Measurements from ENCODE around the gene LRRC8D.
"Not testable (repeated sequence)": the region's sequence is repeated elsewhere in the genome, so short reads cannot be mapped to it uniquely, and the experiment has no call there.

LRRC8D gene

DNA sequence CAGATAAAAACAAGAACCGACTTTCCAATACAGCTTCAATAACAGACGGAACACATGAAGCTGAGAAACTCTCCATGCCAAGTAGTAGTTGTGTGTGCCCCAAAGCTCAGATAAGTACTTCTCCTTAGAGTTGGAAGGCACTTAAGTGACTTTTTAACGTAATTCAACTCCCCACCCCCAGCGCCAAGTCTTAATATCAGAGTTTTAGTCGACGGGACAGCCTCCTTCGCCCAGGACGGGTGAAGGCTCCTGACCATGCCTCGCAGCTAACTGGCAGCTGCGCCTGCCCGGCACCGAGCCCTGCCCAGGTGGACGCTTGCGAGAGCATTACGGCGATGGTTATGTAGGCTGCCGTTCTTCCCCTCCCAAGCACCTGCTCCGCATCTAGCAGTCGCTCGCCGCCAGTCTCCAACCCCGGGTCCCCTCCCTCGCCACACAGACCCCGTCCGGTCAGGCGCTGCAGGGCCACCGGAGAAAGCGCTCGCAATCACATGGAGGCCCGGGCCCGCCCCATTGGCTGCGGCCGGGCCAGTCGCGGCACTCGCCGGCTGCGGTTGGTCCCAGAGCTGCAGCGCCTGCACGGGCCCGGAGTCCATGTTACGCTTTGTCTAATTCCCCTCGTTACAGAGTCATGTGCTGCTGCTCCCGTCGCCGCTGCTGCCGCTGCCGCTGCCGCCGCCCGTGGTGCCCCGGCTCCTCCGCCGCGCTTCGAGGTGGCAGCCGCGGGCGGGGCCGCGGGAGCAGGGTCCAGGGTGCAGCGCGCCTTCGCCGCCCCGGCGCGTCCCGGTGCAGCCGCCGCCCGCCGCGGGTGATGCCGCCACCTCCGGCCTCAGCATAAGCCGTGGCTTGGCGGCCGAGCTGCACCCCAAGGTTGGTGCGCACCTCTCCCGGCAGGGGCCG is at the start of gene LRRC8D:
Gene LRRC8D, plus strand, starts transcription at position 611 of the 900 bp plus-strand sequence. CDS start 112,037 bp downstream, outside the sequence.
- peak; percentile 75 for DNase-seq

DNA sequence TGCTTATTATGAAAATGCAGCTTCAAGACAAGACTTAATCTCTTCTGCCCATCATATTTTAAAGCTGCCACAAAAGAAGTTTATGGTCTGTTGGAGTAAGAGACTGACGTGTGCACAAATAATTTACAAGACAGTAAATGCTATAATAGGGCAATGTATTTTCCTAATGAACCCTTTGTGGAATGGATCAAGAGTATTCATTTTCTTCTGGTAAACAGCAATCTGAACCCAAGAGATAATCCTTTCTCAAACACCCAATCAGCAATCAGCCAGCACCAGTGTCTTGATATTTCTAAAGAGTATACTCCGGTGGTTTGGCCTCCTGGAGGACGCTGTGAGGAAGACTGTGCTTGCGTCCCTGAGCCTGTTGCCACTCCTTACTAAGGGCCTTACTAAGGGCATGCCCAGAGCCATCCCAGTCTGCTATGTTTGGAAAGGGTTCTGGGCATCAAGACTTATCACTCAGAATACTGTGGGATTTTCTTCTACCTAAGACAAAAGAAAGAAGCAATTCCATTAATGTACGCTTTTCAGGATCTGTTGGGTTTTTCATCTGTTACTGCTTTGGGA is 48.8 kb upstream of the LRRC8D start:
- no peak for DNase-seq

DNA sequence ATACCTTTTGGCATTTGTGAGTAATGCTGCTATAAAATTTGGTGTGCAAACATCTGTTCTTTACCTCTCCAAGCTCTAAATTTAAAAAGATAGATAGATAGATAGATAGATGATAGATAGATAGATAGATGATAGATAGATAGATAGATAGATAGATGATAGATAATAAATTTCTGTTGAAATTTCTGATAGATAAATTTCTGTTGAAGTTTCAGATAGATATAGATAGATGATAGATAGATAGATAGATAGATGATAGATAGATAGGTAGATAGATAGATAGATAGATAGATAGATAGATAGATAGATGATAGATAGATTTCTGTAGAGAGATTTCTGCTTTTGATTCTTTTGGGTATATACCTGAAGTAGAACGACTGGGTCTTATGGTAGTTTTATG is 44.7 kb upstream of the LRRC8D start:
- not testable (repeated sequence) for DNase-seq

DNA sequence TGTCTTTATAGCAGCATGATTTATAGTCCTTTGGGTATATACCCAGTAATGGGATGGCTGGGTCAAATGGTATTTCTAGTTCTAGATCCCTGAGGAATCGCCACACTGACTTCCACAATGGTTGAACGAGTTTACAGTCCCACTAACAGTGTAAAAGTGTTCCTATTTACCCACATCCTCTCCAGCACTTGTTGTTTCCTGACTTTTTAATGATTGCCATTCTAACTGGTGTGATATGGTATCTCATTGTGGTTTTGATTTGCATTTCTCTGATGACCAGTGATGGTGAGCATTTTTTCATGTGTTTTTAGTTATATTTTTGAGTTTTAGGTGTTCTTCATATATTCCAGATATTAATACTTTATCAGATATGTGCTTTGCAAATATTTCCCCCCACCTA is 43.6 kb upstream of the LRRC8D start:
- DNase-seq: not testable (repeated sequence)

DNA sequence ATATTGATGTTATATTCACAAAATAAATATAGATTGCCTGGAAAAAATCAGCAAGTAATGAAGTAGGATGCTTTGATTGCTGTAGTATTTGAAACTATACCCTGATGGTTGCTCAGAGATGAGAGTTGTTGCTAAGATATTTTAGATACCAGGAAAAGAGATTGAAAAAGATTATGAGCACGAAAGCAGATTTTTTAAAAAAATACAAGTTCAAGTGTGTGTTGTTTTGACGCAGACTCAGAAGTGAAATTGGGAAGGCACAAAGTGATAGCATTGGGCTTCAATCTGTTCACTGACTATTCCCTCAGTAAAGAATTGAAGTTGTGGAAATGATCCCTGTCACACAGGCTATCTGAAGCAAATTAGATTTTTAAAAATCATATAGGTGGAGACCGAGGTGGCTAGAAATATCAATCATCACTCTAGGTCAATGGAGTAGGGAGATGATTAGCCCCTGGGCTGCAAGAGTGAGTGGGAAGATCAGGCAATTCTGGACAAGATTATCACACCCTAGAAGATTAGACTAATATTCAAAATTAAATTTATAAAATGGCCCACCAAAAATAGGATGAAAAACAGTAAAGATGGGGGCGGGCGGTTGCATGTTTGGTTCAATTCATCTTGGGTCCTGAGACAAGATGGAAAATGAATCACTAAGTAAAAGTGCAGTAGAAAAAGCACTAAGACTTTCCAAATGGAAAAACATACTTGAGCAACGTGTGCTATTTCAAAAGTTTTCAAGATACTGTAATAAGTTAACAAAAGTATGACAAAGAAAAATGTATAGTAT is 41.5 kb upstream of the LRRC8D start:
- no peak for DNase-seq

DNA sequence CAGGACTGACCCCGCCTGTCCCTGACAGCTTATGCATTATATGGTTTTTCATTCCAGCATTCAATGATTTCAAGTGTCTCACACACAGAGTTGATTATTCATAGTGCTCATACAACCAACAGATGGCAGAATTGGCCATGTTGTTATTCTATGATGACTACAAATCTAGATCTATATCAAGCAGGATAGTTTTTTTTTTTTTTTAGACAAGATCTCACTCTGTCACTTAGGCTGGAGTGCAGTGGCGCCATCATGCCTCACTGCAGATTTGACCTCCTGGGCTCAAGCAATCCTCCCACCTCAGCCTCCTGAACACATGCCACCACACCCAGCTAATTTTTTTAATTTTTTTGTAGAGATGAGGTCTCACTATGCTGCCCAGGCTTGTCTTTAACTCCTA is 40.1 kb upstream of the LRRC8D start:
- DNase-seq: peak; percentile 53

DNA sequence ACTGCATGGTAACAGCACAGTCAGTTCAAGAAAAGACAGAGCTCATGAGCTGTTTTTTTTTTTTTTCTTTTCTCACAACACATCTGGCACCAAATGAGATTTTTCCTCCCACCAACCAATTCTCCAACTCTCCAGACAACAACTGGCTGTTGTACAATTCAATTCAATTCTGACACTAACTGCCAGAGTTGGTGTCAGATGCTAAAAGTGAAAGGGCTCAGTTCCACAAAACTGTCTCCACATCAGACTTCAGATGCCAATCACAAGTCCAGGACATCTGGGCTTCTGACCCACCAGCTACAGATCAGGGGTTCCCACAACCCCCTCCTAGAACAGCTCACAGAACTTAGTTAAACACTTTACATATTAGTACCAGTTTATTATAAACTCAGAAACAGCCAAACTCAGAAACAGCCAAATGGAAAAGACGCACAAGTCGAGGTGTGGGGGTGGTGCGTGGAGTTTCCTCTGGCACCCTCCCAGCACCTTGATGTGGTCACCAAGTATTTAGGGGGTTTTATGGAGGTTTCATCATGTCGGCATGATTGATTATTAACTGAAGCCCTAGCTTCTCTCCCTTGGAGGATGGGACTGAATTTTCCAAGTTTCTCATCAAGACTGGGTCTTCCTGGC is 39.2 kb upstream of the LRRC8D start:
- DNase-seq: peak; percentile 55

DNA sequence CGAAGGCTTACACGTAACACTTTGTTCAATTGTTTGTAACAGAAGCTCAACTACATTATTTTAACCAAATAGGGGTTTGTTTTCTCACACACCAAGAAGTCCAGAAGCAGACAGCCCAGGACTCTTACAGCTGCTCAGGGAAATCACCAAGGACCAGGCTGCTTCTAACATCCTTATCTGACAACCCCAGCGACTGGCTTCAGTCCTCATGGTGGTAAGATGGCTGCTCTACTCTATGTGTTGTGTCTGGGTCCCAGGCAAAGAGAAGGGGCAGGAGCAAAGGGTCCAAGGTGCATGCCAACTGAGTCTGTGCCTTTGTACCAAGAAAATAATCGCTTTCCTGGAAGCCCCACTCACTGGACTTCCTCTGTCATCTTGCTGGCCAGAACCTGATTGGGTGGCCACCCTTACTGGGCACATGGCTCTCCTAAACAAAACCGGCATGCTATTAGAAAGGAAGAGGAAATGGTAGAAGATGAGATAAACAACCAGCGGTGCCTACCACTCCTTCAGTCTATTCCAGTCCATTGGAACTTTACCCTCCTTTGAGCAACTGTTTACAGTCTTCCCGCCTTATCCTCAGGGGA is 34.1 kb upstream of the LRRC8D start:
- DNase-seq: no peak

DNA sequence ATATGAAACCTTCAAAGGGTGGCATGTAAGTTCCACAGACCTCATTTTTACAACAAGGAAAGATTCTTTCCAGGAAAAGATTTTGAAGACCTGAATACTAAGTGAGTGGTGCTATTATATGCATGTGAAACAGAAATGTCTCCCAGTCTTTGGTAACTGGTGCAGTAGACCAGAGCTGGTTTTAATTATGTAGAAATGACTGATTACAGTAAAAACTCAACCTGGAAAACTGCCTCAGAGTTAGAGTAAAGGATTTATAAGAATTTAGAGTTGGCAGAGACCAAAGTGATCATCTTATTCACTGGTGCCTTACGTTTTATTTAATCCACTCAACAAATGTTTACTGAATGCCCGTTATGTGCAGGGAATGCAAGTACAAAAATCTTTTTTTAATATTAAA is 30.2 kb upstream of the LRRC8D start:
- DNase-seq: no peak

DNA sequence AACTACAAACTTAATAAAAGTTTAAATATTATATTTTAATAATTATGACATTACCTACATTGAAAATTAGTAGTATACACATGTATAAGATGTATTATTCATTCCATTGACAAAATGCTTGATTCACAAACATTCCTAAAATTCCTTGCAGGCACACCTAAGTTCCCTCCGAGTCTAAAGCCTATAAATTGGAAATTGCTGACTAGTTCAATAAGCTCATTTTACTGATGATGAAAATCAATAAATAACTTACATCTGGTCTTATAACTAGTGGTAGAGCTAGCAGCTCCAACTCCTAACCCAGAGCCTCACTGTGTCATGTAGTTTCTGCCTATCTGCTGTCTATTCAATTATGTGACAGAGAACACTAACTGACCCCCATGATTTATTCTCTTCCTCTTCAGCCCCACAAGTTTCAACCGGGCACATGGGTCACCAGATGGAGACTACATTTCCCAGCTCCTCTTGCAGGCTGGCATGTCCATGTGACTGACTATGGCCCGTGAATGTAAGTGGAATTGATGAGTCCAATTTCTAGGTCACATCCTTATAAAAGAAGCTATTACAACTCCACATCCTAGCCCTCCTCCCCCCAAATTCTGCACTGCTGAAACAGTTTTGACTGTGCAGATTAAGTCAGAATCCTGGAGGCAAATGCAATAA is 29.6 kb upstream of the LRRC8D start:
- DNase-seq: no peak

DNA sequence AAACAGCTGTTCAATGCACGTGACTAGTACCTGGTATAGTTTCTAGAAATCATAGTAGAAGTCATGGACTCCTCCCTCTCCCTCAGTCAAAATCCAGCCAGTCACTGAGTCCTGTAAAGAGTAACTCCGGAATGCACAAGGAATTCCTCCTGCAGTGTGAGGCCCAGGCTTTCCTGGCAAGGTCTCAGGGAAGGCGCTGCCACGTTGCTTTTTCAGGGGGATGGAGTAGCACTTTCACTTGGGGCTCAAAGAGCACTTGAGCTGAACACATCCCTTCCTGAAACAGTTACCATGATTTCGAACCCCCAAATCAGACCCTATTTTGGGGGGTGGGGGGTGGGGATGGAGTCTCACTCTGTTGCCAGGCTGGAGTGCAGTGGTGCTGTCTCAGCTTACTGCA is 26.4 kb upstream of the LRRC8D start:
- DNase-seq: no peak

DNA sequence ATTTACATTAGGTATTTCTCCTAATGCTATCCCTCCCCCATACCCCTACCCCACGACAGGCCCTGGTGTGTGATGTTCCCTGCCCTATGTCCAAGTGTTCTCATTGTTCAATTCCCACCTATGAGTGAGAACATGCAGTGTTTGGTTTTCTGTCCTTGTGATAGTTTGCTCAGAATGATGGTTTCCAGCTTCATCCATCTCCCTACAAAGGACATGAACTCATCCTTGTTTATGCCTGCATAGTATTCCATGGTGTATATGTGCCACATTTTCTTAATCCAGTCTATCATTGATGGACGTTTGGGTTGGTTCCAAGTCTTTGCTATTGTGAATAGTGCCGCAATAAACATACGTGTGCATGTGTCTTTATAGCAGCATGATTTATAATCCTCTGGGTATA is 25.3 kb upstream of the LRRC8D start:
- DNase-seq: not testable (repeated sequence)

DNA sequence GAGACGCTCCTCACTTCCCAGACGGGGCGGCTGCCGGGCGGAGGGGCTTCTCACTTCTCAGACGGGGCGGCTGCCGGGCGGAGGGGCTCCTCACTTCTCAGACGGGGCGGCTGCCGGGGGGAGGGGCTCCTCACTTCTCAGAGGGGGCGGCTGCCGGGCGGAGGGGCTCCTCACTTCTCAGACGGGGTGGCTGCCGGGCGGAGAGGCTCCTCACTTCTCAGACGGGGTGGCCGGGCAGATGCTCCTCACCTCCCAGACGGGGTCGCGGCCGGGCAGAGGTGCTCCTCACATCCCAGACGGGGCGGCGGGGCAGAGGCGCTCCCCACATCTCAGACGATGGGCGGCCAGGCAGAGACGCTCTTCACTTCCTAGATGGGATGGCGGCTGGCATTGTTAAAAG is 23.0 kb upstream of the LRRC8D start:
- DNase-seq: not testable (repeated sequence)

DNA sequence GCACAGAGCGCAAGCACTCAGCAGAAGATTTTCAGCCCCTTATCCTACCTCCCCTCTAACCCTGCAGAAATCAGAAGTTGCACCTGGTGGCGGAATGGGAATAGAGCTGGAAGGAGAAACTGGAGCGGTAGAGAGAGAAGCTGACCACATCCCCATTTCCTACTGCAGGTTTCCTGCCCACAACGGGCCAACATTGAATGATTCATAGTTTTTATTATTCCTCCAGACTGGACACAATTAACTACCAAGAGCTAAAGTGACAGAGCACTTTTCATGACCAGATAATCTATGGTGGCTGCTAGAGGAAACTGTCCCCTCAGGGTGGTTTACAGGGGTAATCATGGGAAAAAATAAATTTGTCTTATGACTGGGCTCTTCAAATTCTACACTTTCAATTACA is 21.3 kb upstream of the LRRC8D start:
- DNase-seq: no peak

DNA sequence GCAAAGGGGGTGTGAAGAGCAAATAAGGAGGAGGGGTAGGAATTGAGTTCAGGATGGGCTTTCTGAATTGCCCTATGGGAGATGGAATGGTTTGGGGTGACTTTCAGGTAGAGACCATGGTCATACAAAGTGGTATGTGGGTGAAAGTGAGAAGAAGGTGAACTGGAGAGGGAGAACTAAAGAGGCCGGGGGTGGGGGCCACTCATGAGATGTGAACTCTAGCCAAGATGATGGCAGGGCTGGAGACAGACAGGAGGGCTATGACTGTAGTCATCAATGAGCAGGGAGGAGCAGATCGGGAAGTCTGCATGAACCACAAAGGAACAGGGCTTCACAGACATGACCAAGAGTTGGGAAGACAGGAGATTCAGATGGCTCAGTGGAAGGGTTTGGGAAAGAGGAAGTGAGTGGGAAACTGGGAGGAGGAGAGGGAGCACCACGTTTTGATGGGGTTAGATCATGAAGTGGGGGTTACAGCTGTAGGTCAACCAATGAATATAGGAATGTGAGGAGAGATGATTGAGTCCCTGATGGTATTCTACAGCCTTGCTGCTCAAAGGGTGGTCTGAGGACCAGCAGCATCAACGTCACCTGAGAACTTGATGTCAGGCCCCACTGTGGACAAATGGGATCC is 20.7 kb upstream of the LRRC8D start:
- DNase-seq: no peak

DNA sequence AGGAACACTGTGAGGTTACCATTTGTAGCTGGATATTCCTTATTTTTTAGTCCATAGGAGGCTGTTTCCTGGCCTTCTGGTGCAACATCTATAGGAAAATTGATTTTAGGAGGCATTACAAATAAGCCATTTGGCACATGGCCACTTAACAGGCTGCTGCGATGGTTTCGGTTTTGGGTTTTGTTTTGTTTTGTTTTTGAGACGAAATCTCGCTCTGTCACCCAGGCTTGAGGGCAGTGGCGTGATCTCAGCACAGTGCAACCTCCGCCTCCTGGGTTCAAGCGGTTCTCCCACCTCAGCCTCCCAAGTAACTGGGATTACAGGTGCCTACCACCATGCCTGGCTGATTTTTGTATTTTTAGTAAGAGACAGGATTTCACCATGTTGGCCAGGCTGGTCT is 20.1 kb upstream of the LRRC8D start:
- no peak for DNase-seq

DNA sequence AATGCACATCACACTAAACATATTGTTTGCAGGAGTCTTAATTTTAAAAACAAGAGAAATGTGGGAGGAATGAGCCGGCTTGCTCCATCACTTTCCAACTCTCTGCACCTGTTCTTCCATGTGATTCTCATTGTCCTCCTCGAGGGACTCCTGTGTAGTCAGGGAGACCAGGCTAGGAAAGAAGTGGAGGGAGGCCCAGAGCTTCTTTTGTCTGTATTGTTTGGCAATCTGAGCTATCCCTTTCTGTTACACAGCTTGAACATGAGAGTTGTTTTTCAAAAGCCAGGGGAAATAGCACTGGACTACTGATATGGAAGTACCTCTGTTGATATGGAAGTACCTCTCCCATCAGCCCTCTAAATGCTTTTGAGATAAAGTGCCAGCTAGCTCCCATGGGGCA is 18.8 kb upstream of the LRRC8D start:
- DNase-seq: no peak

DNA sequence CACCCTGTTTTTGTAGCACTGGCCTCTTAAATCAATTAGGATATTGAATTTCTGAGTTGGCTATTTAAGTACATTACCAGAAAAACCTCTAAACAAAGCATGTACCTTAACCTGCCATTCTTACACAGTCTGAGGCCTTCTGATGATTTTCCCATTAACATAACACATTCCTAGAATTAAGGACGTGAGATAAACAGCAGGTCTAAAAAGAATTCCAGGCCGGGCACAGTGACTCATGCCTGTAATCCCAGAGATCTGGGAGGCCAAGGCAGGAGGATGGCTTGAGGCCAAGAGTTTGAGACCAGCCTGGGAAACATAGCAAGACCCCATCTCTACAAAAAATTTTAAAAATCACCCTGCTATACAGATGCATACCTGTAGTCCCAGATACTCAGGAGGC is 18.0 kb upstream of the LRRC8D start:
- DNase-seq: no peak

DNA sequence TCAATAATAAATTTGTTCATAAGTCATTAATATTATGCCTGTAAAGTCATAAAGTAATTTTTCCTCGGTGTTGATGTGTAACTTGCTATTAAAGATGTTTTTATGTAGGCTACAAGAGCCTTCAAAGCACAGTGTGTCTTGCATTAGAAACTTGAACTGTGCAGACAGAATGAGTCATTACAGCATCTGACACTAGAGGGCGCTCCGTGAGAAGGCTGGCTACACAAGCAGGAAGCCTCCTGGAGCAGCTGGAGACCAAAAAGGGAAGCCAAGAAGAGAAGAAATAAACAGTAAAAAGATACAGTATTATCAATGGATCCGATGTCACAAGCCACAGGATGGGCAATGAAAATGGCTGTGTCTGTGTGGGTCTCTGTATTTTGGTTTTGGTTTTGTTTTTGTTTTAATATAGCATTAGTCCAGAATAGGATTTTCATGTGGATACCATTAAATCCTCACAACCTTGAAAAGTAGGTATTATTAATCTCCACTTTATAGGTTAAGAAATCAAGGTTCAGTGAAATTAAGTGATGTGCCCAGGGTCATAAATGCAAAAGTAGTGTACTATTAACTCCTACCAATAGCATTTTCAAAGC is 16.1 kb upstream of the LRRC8D start:
- DNase-seq: peak; percentile 85

DNA sequence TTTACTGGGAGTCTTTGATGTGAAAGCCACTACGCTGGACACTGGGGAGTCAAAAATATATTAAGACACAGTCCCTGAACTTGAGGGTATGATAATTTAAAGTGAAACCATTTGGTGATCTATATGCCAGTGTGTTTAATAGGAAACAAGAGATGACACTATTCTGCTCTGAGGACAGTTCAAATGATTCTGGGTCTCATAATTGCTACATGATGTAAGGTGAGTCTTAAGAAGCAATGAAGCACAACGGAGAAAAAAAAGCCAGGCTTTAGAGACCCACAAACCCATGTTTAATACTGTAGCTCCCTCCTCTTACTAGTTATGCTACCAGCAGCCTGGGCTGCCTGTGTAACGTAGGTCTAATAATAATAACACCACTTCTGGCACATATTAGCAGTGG is 14.2 kb upstream of the LRRC8D start:
- no peak for DNase-seq

DNA sequence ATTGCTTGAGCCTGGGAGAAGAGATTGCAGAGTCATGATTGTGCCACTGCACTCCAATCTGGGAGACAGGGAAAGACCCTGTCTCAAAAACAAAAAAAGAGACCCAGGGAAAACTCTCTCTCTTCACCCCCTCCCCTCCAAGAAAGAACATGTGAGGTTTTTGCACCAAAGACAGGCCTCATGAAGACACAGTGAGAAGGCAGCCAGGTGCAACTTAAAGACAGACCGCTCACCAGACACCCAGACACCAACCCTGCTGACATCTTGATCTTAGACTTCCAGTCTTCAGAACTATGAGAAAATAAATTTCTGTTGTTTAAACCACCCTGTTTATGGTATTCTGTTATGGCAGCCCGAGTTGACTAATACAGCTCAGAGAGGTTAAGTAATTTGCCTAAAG is 13.3 kb upstream of the LRRC8D start:
- DNase-seq: no peak
